Pancreas (tissue), 10 donors: ENCODE data around the gene CEP44. TPM values are rescaled to one million over a fixed set of nuclear protein-coding genes. Genes with fewer than 3 reads are reported as not detected.

Source experiments
- ATAC-seq, 4 donors: fragments of 200-7000 bp; cut with Tn5 transposase; one replicate each; pipeline versions ENCODE4 v1.8.0 to v1.9.1; 2020; ENCODE audit warnings: mild to moderate bottlenecking in 4 of 4, moderate library complexity in 4 of 4
- DNase-seq, 6 donors: peaks; one replicate each; pipeline ENCODE4 v3.0.0-alpha.2; 2020
- FAIRE-seq: peaks from 2 replicates; lab custom pipeline; 2012; peaks lifted over from hg19 to GRCh38; lab: Jason Lieb, UNC
- H3K27ac ChIP-seq, 4 donors: fragments of 200-600 bp; sonication (generic); 1 replicate in 3 of 4; 2 replicates in 1 of 4; pipeline versions ENCODE4 v1.5.0 to v1.8.0; 2020
- H3K27me3 ChIP-seq, 4 donors: fragments of 200-600 bp; one replicate each; pipeline ENCODE4 v1.8.0; 2021
- H3K36me3 ChIP-seq, 3 donors: fragments of 200-600 bp; sonication (generic) in 1 of 3; one replicate each; pipeline versions ENCODE4 v1.5.0 to v1.8.0; 2020 to 2021
- H3K4me1 ChIP-seq, 3 donors: fragments of 200-600 bp; one replicate each; pipeline ENCODE4 v1.8.0; 2021
- H3K4me3 ChIP-seq, 4 donors: fragments of 200-600 bp; sonication (generic) in 2 of 4; one replicate each; pipeline versions ENCODE4 v1.5.0 to v1.8.0; 2020 to 2021
- H3K9me3 ChIP-seq, 4 donors: fragments of 200-600 bp; one replicate each; pipeline ENCODE4 v1.8.0; 2021
- CTCF ChIP-seq, 4 donors: fragments of 200-600 bp; sonication (generic) in 3 of 4; IDR thresholded peaks; one replicate each; pipeline versions ENCODE4 v1.5.0 to v1.8.0; 2021; ENCODE audit warnings: antibody characterized with exemption in 4 of 4
- WGBS, 2 donors: extraction: QIAGEN DNeasy Blood & Tissue Kit; methylation state at CpG; one replicate each; pipeline ENCODE4 v1.1.7; 2013; 5-methylcytosine and 5-hydroxymethylcytosine counted together
- intact Hi-C, 3 donors: fragments of 100-400 bp; cut with DNase I; formaldehyde crosslinking; loops; one replicate each; pipeline versions ENCODE4 v1.11.1 to v1.14.2; 2022
- polyA plus RNA-seq, 2 donors: library from polyadenylated mRNA; stranded (reverse); fragments of 200-250 nt; gene quantifications; one replicate each; pipeline ENCODE4 v1.2.3, GENCODE V29; 2013
- total RNA-seq, 6 donors: library from RNA; stranded (reverse); fragmentation: NEBNext Ultra II Directional in 4 of 6; extraction: Animal tissue kit (Norgen Biotek cat#: 25700) in 4 of 6; gene quantifications; one replicate each; pipeline versions ENCODE4 v1.2.1 to v1.2.4, GENCODE V29; 2021 to 2023
- donor health status: healthy with polysubstance abuse.
- donor health status: DM: no; HTN: no; CAD: no; lungs with moderate emphysema.
- donor health status: DM: no; HTN: no; CAD: no.
- donor health status: control.
- donor health status: control.
- donor health status: Bipolar disorder and iron deficiency.
- donor health status: DM: yes; HTN: yes; CAD: no.
- donor health status: DM: no; HTN: no; CAD: no.
- donor health status: DM: no; HTN: no; CAD: no.
- donor health status: DM: yes; HTN: yes; CAD: no.

The CEP44 gene
- total and polyA plus RNA-seq, 8 donors = 3.4 to 9.7 (median 5.9) TPM

DNA sequence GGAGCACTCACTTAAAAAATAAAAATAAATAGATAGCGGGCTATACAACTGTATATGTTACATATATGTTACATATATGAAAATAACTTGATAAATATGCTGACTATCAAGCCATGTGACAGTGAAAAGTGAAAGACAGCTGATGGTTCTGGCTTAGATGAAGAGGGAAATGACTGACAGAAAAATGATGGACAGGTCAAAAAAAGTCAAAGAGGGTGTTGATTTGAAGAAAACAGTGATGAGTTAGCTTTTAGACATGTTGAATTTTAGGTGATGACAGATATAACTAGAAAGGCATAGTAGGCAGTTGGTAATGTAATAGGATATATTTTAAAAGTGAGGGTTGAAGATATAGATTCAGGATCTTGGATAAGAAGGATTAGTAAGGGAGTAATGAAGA is 38.0 kb upstream of the CEP44 start:
- H3K9me3 ChIP-seq = no peaks in the 10 kb centered on the region
- no peak for TF ChIP-seq CTCF (IDR thresholded peaks at IDR 0.05)

DNA sequence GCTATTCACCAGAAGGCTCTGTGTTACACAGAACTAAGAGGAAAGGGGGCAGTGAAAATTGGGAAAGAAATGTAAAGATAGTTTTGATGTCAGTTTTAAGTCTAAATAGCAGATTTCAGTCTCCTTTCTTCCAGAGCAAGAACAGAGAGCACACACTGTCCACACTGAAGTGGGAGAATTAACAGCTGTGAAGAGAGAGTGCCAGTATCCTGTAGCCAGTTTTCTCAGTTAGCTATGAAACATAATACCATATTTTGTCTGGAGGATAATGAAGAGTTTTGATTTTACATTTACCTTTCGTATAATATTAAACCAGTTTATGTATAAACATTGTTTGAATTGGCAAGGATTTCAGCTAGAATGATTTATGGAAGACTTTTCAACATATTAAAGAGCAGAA is 35.3 kb upstream of the CEP44 start:
- peak; percentile 89 to 98 (median 96) for ATAC-seq
- DNase-seq = peak in 2 of 6 donors; percentile 15 to 17
- H3K9me3 ChIP-seq = no peaks in the 10 kb centered on the region

More for the DNA sequence above, 38.0 kb upstream of the CEP44 start:
- Histone ChIP-seq H3K4me1 (peaks cover 18 to 21% (median 21%) of the 10 kb centered on the region in 3 donors), H3K27ac (no peak overlapping the region), H3K36me3 (no peaks in the 10 kb centered on the region), H3K4me3 (no peak overlapping the region), H3K27me3 (no peaks in the 10 kb centered on the region)
- intact Hi-C loops = no loop called here
- ATAC-seq = no peak
- no peak for DNase-seq
- no peak for FAIRE-seq
- 96 to 100% methylated on average over 1 of the region's 1 CpG for WGBS, 2 donors

DNA sequence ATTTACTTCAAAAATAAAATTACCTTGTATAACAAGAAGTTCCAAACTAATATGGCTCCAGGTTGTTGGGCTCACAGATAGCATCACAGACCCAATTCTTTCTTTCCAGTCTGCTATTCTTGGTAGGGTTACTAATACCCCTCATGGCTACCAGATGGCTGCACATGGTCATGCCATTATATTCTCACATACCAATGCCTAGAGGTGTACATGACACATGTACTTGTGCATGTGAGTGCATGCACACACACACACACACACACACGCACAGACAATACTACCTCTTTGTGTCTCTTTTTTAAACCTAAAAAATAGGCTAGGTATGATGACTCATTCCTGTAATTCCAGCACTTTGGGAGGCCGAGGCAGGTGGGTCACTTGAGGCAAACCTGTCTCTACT is 31.3 kb upstream of the CEP44 start:
- H3K4me3 ChIP-seq = no peak overlapping the region
- no peaks in the 10 kb centered on the region for H3K9me3 ChIP-seq
- intact Hi-C loops = no loop called here
- DNase-seq (no peak), FAIRE-seq (no peak), ATAC-seq (no peak)
- 71 to 95% methylated on average over 2 of the region's 2 CpGs for WGBS, 2 donors
- TF ChIP-seq CTCF (IDR thresholded peaks at IDR 0.05) = no peak
- H3K36me3 ChIP-seq = no peaks in the 10 kb centered on the region
- no peak overlapping the region for H3K27ac ChIP-seq
- peaks cover 16 to 20% (median 19%) of the 10 kb centered on the region in 3 donors for H3K4me1 ChIP-seq
- H3K27me3 ChIP-seq = no peaks in the 10 kb centered on the region

More for the DNA sequence above, 35.3 kb upstream of the CEP44 start:
- FAIRE-seq = peak; percentile 72
- intact Hi-C loops = no loop called here
- Histone ChIP-seq H3K27me3 (no peaks in the 10 kb centered on the region), H3K4me1 (peaks cover 18 to 21% (median 21%) of the 10 kb centered on the region in 3 donors), H3K27ac (peak overlapping the region in 1 of 4 donors; percentile 42), H3K4me3 (no peak overlapping the region), H3K36me3 (no peaks in the 10 kb centered on the region)
- TF ChIP-seq CTCF (IDR thresholded peaks at IDR 0.05) = no peak
- 9 to 13% methylated on average over 1 of the region's 1 CpG for WGBS, 2 donors

DNA sequence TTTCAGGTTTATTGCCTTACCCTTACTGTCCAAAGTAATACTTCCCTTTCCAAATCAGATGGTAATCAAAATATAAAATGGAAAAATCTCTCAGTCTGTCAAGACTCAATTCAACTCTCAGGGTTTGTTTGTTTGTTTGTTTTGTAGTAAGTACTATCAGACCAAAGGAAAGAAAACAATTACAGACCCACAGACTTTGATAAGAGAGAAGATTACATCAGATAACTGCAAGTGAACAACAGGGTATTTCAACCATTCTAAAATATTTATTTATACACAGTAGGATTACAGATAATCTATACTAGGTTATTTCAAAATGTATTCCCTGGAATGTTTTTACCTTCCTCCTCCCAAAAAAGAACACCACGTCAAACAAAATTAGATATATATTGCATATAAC is 29.1 kb upstream of the CEP44 start:
- Histone ChIP-seq H3K36me3 (no peaks in the 10 kb centered on the region), H3K27ac (no peak overlapping the region), H3K4me1 (peaks cover 0 to under 1% (median 0%) of the 10 kb centered on the region in 3 donors), H3K27me3 (no peaks in the 10 kb centered on the region), H3K4me3 (no peak overlapping the region), H3K9me3 (no peaks in the 10 kb centered on the region)
- ATAC-seq (no peak), FAIRE-seq (no peak), DNase-seq (no peak)
- WGBS, 2 donors = 81 to 92% methylated on average over 1 of the region's 1 CpG
- no peak for TF ChIP-seq CTCF (IDR thresholded peaks at IDR 0.05)
- intact Hi-C loops = no loop called here

- Histone ChIP-seq H3K9me3 (no peaks in the 10 kb centered on the region), H3K4me3 (no peak overlapping the region), H3K36me3 (no peaks in the 10 kb centered on the region), H3K27ac (no peak overlapping the region), H3K4me1 (peaks cover 0 to 4% (median under 1%) of the 10 kb centered on the region in 3 donors), H3K27me3 (no peaks in the 10 kb centered on the region)
- FAIRE-seq (peak; percentile 41), DNase-seq (no peak), ATAC-seq (no peak)
- intact Hi-C loops = no loop called here
- no peak for TF ChIP-seq CTCF (IDR thresholded peaks at IDR 0.05)
- 93 to 100% methylated on average over 1 of the region's 1 CpG for WGBS, 2 donors
Measured at GRCh38 chr4:174255374-174255773, 28.3 kb upstream of the CEP44 start.
